OCI-LY1 (cell line): ENCODE results near the gene PLAAT2.

Source experiments
- CTCF ChIP-seq: fragments of 200-600 bp; sonication (generic), shearing (Covaris generic); IDR thresholded peaks from 2 replicates; pipeline ENCODE4 v1.5.1; 2017; ENCODE audit warnings: mild to moderate bottlenecking, antibody characterized with exemption, low read length, moderate library complexity, mixed read lengths
- EZH2 ChIP-seq: fragments of 200-600 bp; sonication (generic), shearing (Covaris generic); IDR thresholded peaks from 2 replicates; pipeline ENCODE4 v1.8.0; 2017; ENCODE audit warnings: borderline replicate concordance, mixed run types, mild to moderate bottlenecking, antibody characterized with exemption, low read length, moderate library complexity, mixed read lengths

GRCh38 chr11:63586451-63587166 lies 23.4 kb upstream of the PLAAT2 start:
- no peak for TF ChIP-seq CTCF
- TF ChIP-seq EZH2 = no peak
